Upper lobe of left lung (tissue), 4 donors: ENCODE data around the gene TMEM107.

ENCODE experiments used
- CTCF ChIP-seq, 6 experiments: fragments of 450-650 bp in 4 of 6; fragments of 200-600 bp in 2 of 6; sonication (generic) in 2 of 6; IDR thresholded peaks; one replicate each; pipeline ENCODE4 v1.5.1; 2016 to 2019; ENCODE audit warnings: antibody characterized with exemption in 6 of 6
- EP300 ChIP-seq, 4 donors: sonication (generic); formaldehyde crosslinking; IDR thresholded peaks; one replicate each; pipeline ENCODE4 v1.5.1; 2017; ENCODE audit warnings: antibody characterized with exemption in 4 of 4, control low read depth in 2 of 4
- POLR2A ChIP-seq, 4 donors: fragments of 450-650 bp; IDR thresholded peaks; one replicate each; pipeline ENCODE4 v1.5.1; 2016 to 2017; ENCODE audit warnings: antibody characterized with exemption in 4 of 4, mild to moderate bottlenecking in 2 of 4
- POLR2AphosphoS5 ChIP-seq, 2 donors: sonication (generic); formaldehyde crosslinking; IDR thresholded peaks; one replicate each; pipeline ENCODE4 v1.5.1; 2017; ENCODE audit warnings: antibody characterized with exemption in 2 of 2

- TF ChIP-seq POLR2A (IDR thresholded peaks at IDR 0.05) (no peak), CTCF (IDR thresholded peaks at IDR 0.05) (no peak), EP300 (IDR thresholded peaks at IDR 0.05) (no peak), POLR2AphosphoS5 (IDR thresholded peaks at IDR 0.05) (no peak)
Measured at GRCh38 chr17:8210761-8211458, 34.7 kb upstream of the TMEM107 start.
